HepG2 (cell line): ENCODE measurements around the gene IGIP.

Experiments
- ETV6 ChIP-seq: sonication (generic); formaldehyde crosslinking; conservative IDR thresholded peaks from 2 replicates; pipeline ENCODE4 v1.4.0; 2020; ENCODE audit warnings: missing genetic modification reagents
- HMG20B ChIP-seq: conservative IDR thresholded peaks from 2 replicates; pipeline ENCODE4 v1.6.1; 2016; ENCODE audit warnings: missing genetic modification reagents, missing compliant biosample characterization
- JUNB ChIP-seq: sonication (generic); formaldehyde crosslinking; IDR thresholded peaks from 2 replicates; pipeline ENCODE4 v1.8.0; 2022; ENCODE audit warnings: missing genetic modification reagents, mild to moderate bottlenecking, borderline replicate concordance
- KAT7 ChIP-seq: IDR thresholded peaks from 2 replicates; pipeline ENCODE4 v1.6.1; 2018; ENCODE audit warnings: borderline replicate concordance, missing compliant biosample characterization
- MXI1 ChIP-seq: IDR thresholded peaks from 3 replicates; pipeline ENCODE4 v1.6.1; 2012; ENCODE audit warnings: low read depth, low read length, inconsistent platforms, borderline replicate concordance
- NFE2L1 ChIP-seq: sonication (generic); formaldehyde crosslinking; IDR thresholded peaks from 2 replicates; pipeline ENCODE4 v1.4.0; 2020; ENCODE audit warnings: missing genetic modification reagents, mild to moderate bottlenecking, borderline replicate concordance
- NFIC ChIP-seq: IDR thresholded peaks from 2 replicates; pipeline ENCODE4 v1.6.1; 2012; ENCODE audit warnings: mild to moderate bottlenecking, low read length, inconsistent platforms
- NR0B2 ChIP-seq: sonication (generic); formaldehyde crosslinking; IDR thresholded peaks from 2 replicates; pipeline ENCODE4 v1.4.0; 2020; ENCODE audit warnings: mild to moderate bottlenecking, missing genetic modification reagents
- PBX3 ChIP-seq: sonication (generic); formaldehyde crosslinking; IDR thresholded peaks from 2 replicates; pipeline ENCODE4 v1.8.1; 2023; ENCODE audit warnings: missing genetic modification reagents, inconsistent platforms, borderline replicate concordance
- ZC3H4 ChIP-seq: sonication (generic); formaldehyde crosslinking; IDR thresholded peaks from 2 replicates; pipeline ENCODE4 v1.4.0; 2020; ENCODE audit warnings: missing genetic modification reagents, borderline replicate concordance
- ZNF337 ChIP-seq: sonication (generic); formaldehyde crosslinking; IDR thresholded peaks from 2 replicates; pipeline ENCODE4 v1.5.1; 2020; ENCODE audit warnings: missing genetic modification reagents, low read depth, mild to moderate bottlenecking, borderline replicate concordance
- ZNF513 ChIP-seq: sonication (generic); formaldehyde crosslinking; conservative IDR thresholded peaks from 2 replicates; pipeline ENCODE4 v1.5.0; 2020; ENCODE audit warnings: missing genetic modification reagents
- ZNF550 ChIP-seq: sonication (generic); formaldehyde crosslinking; IDR thresholded peaks from 2 replicates; pipeline ENCODE4 v1.4.0; 2020; ENCODE audit warnings: mild to moderate bottlenecking, missing genetic modification reagents, borderline replicate concordance

GRCh38 chr5:140142246-140142645, 16.5 kb downstream of the IGIP start:
- TF ChIP-seq ZNF513 (CRISPR knock-in tag) = no peak
- TF ChIP-seq HMG20B = no peak
- TF ChIP-seq ZNF550 (CRISPR knock-in tag) = no peak
- TF ChIP-seq NFIC = no peak
- no peak for TF ChIP-seq MXI1
- TF ChIP-seq KAT7 (CRISPR knock-in tag) = no peak
- TF ChIP-seq ETV6 (CRISPR knock-in tag) = no peak
- no peak for TF ChIP-seq NR0B2
- no peak for TF ChIP-seq ZC3H4 (CRISPR knock-in tag)
- no peak for TF ChIP-seq PBX3 (CRISPR knock-in tag)
- TF ChIP-seq NFE2L1 (CRISPR knock-in tag) = no peak
- no peak for TF ChIP-seq ZNF337 (CRISPR knock-in tag)
- no peak for TF ChIP-seq JUNB (CRISPR knock-in tag)
